ENCODE measurements around the gene RTN4R.

Gene RTN4R

GRCh38 chr22:20194681-20195593, 73.2 kb downstream of the RTN4R start:
- DNase-seq: no peak

- DNase-seq: no peak
Measured at GRCh38 chr22:20193761-20194494, 74.2 kb downstream of the RTN4R start.

GRCh38 chr22:20192972-20193760, 75.0 kb downstream of the RTN4R start:
- DNase-seq: no peak

GRCh38 chr22:20192293-20192971, 75.7 kb downstream of the RTN4R start:
- DNase-seq: no peak

- DNase-seq: no peak
Measured at GRCh38 chr22:20191803-20192202, 76.3 kb downstream of the RTN4R start.

All from CD4-positive, alpha-beta T cell treated with Interleukin-21 for 1 hour (primary cell).